CD14-positive monocyte (primary cell): ENCODE results near the gene BOLA3. TPM values are rescaled to one million over a fixed set of nuclear protein-coding genes. Genes with fewer than 3 reads are reported as not detected.

Experiments
- DNase-seq, 3 donors: peaks; one replicate each; pipeline ENCODE4 v3.0.0-alpha.2; 2011 to 2022
- H2AFZ ChIP-seq: 2 replicates; pipeline ENCODE4 v1.6.0; 2012; ENCODE audit warnings: mild to moderate bottlenecking, low read depth, low read length, inconsistent platforms; ENCODE audit not compliant: insufficient read depth, poor library complexity, severe bottlenecking
- H3K27ac ChIP-seq, 2 donors: 1 replicate in 1 of 2; 2 replicates in 1 of 2; pipeline ENCODE4 v1.5.1; 2012 to 2013; ENCODE audit warnings: low read length in 2 of 2, control low read depth in 1 of 2, inconsistent platforms in 1 of 2, low read depth in 1 of 2, mild to moderate bottlenecking in 1 of 2
- H3K27me3 ChIP-seq, 2 donors: one replicate each; pipeline versions ENCODE4 v1.6.0 to v1.6.1; 2011 to 2013; ENCODE audit warnings: low read length in 2 of 2; ENCODE audit not compliant: control insufficient read depth in 2 of 2, insufficient read depth in 2 of 2
- H3K36me3 ChIP-seq, 2 donors: replicated peaks in 1 of 2; 1 replicate in 1 of 2; 2 replicates in 1 of 2; pipeline versions ENCODE4 v1.5.1 to v1.6.1; 2012 to 2013; ENCODE audit warnings: low read length in 2 of 2, control low read depth in 1 of 2, inconsistent platforms in 1 of 2, mild to moderate bottlenecking in 1 of 2; ENCODE audit not compliant: insufficient read depth in 2 of 2, control insufficient read depth in 1 of 2
- H3K4me1 ChIP-seq, 2 donors: 1 replicate in 1 of 2; 2 replicates in 1 of 2; pipeline versions ENCODE4 v1.5.1 to v1.6.1; 2012 to 2013; ENCODE audit warnings: low read length in 2 of 2, control low read depth in 1 of 2, inconsistent platforms in 1 of 2, mild to moderate bottlenecking in 1 of 2, moderate library complexity in 1 of 2; ENCODE audit not compliant: insufficient read depth in 2 of 2, control insufficient read depth in 1 of 2
- H3K4me2 ChIP-seq: replicated peaks from 2 replicates; pipeline ENCODE3; 2012; ENCODE audit warnings: low read length, moderate library complexity, mild to moderate bottlenecking; ENCODE audit not compliant: poor library complexity, severe bottlenecking; ENCODE audit errors: extremely low read depth
- H3K4me3 ChIP-seq, 3 experiments: fragments of 200-600 bp in 1 of 3; sonication (generic) in 1 of 3; replicated peaks in 1 of 3; 1 replicate in 2 of 3; 2 replicates in 1 of 3; pipeline ENCODE4 v1.5.1; 2011 to 2013; ENCODE audit warnings: low read length in 3 of 3, mild to moderate bottlenecking in 3 of 3, control low read depth in 2 of 3, low read depth in 2 of 3, inconsistent platforms in 1 of 3, moderate library complexity in 1 of 3
- H3K79me2 ChIP-seq: 2 replicates; pipeline ENCODE4 v1.6.0; 2012; ENCODE audit warnings: mild to moderate bottlenecking, control low read depth, inconsistent platforms, low read length, moderate library complexity; ENCODE audit not compliant: insufficient read depth
- H3K9ac ChIP-seq: 2 replicates; pipeline ENCODE4 v1.6.0; 2017; ENCODE audit warnings: low read length, mild to moderate bottlenecking; ENCODE audit not compliant: insufficient read depth, poor library complexity, severe bottlenecking
- H3K9me3 ChIP-seq, 2 donors: replicated peaks in 1 of 2; 1 replicate in 1 of 2; 2 replicates in 1 of 2; pipeline versions ENCODE4 v1.5.1 to v1.6.1; 2012 to 2013; ENCODE audit warnings: low read length in 2 of 2, control low read depth in 1 of 2; ENCODE audit not compliant: control insufficient read depth in 1 of 2, insufficient read depth in 1 of 2
- H4K20me1 ChIP-seq: 2 replicates; pipeline ENCODE4 v1.6.0; 2012; ENCODE audit warnings: mild to moderate bottlenecking, low read length, control low read depth, moderate library complexity; ENCODE audit not compliant: insufficient read depth
- H3K27ac Mint-ChIP-seq, 7 donors: one replicate each; pipeline ENCODE4 v1.8.0; 2020; ENCODE audit warnings: mild to moderate bottlenecking in 7 of 7, mixed read lengths in 7 of 7, moderate library complexity in 6 of 7, inconsistent platforms in 2 of 7
- H3K27me3 Mint-ChIP-seq, 3 donors: one replicate each; pipeline ENCODE4 v1.8.0; 2021 to 2022; ENCODE audit warnings: low read depth in 3 of 3, mild to moderate bottlenecking in 3 of 3, mixed read lengths in 3 of 3, moderate library complexity in 3 of 3, inconsistent platforms in 1 of 3
- H3K36me3 Mint-ChIP-seq, 2 donors: one replicate each; pipeline ENCODE4 v1.8.0; 2020; ENCODE audit warnings: mixed read lengths in 2 of 2, inconsistent platforms in 1 of 2, mild to moderate bottlenecking in 1 of 2
- H3K4me1 Mint-ChIP-seq: one replicate; pipeline ENCODE4 v1.8.0; 2020; ENCODE audit warnings: mild to moderate bottlenecking, mixed read lengths
- H3K4me3 Mint-ChIP-seq, 2 donors: one replicate each; pipeline ENCODE4 v1.8.0; 2020; ENCODE audit warnings: mild to moderate bottlenecking in 2 of 2, mixed read lengths in 2 of 2, moderate library complexity in 1 of 2
- H3K9me3 Mint-ChIP-seq, 7 donors: one replicate each; pipeline ENCODE4 v1.8.0; 2020 to 2022; ENCODE audit warnings: mixed read lengths in 7 of 7, mild to moderate bottlenecking in 6 of 7, moderate library complexity in 6 of 7, inconsistent platforms in 2 of 7
- WGBS: methylation state at CpG from one replicate; pipeline ENCODE4 v1.1.5; 2013; ENCODE audit warnings: missing lambda C conversion rate; ENCODE audit not compliant: insufficient coverage; 5-methylcytosine and 5-hydroxymethylcytosine counted together
- intact Hi-C, 2 donors: fragments of 100-400 bp; cut with micrococcal nuclease; formaldehyde crosslinking; loops; one replicate each; pipeline versions ENCODE4 v1.15.0 to v1.15.1; 2023
- polyA plus RNA-seq, 3 donors: library from polyadenylated mRNA; depleted of rRNA in 1 of 3; unstranded in 2 of 3; stranded (reverse) in 1 of 3; fragments of 300-500 nt in 2 of 3; fragments of >200 nt in 1 of 3; fragmentation: Illumina TruSeq in 2 of 3; gene quantifications; 1 replicate in 2 of 3; 2 replicates in 1 of 3; pipeline ENCODE4 v1.2.3, GENCODE V29; 2012 to 2021
- TF ChIP-seq, protein P1 (sequence below): fragments of 200-600 bp; IDR thresholded peaks from one replicate; pipeline ENCODE4 v1.8.0; 2022; ENCODE audit warnings: antibody characterized with exemption, mild to moderate bottlenecking

Gene BOLA3
- polyA plus RNA-seq, 3 donors: 3.9 to 8.0 (median 7.7) TPM

DNA sequence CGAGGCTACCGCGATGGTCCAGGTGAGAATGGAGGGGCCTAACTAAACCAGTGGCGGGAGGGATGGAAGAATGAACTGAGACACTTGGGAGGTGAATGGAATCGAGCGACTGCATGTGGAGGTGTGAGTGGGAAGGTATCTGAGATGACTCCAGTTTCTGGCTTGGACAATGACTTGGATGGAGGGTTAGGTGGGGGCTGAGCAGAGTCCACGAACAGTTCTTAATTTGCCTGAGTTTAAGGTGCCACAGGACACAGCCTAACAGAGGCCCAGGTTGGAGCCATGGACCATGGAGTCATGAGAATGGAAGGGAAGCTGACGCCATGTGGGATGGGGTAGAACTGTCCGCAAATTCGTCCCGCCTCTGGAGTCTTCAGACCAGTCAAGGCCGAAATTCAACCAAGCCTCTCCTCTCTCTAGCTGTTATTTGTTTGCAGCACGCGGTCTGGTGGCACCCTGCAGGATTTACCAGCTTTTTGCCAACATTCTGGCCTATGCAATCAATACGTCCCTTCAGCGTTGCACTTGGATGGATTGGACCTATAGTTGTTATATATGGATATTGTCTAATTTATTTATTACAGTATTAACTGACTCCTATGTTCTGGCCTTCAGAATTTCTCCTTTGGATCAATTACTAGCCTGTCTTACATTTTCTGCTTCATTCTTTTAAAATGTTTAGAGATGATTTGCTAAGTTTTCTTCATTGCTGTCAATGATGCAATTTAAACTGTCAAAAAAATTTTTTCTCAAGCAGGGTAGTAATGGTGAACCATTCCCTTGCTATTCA lies 940 bp upstream of the BOLA3 start:
- Histone ChIP-seq H3K4me2 (peak overlapping the region; percentile 99), H3K36me3 (peaks cover 25 to 33% of the 10 kb centered on the region in 2 donors), H4K20me1 (peaks cover 40% of the 10 kb centered on the region), H2AFZ (peak overlapping the region; percentile 97), H3K4me1 (peaks cover 17 to 21% of the 10 kb centered on the region in 2 donors), H3K9ac (peak overlapping the region; percentile 64), H3K79me2 (peaks cover 14% of the 10 kb centered on the region), H3K27me3 (no peaks in the 10 kb centered on the region), H3K4me3 (peak overlapping the region; percentile 43 to 89 (median 45)), H3K27ac (no peak overlapping the region), H3K9me3 (no peaks in the 10 kb centered on the region)
- H3K36me3 Mint-ChIP-seq: peaks cover 17 to 34% of the 10 kb centered on the region in 2 donors
- H3K4me3 Mint-ChIP-seq: no peak overlapping the region
- H3K9me3 Mint-ChIP-seq: no peaks in the 10 kb centered on the region
- no peaks in the 10 kb centered on the region for H3K4me1 Mint-ChIP-seq
- DNase-seq: no peak
- peaks cover 0 to 2% (median 0%) of the 10 kb centered on the region in 3 donors for H3K27me3 Mint-ChIP-seq
- no peak overlapping the region for H3K27ac Mint-ChIP-seq
- TF ChIP-seq, protein P1, sequence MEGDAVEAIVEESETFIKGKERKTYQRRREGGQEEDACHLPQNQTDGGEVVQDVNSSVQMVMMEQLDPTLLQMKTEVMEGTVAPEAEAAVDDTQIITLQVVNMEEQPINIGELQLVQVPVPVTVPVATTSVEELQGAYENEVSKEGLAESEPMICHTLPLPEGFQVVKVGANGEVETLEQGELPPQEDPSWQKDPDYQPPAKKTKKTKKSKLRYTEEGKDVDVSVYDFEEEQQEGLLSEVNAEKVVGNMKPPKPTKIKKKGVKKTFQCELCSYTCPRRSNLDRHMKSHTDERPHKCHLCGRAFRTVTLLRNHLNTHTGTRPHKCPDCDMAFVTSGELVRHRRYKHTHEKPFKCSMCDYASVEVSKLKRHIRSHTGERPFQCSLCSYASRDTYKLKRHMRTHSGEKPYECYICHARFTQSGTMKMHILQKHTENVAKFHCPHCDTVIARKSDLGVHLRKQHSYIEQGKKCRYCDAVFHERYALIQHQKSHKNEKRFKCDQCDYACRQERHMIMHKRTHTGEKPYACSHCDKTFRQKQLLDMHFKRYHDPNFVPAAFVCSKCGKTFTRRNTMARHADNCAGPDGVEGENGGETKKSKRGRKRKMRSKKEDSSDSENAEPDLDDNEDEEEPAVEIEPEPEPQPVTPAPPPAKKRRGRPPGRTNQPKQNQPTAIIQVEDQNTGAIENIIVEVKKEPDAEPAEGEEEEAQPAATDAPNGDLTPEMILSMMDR: no peak
- intact Hi-C loops: loop anchor here in 1 of 2 donors (10.0 kb wide), 2 partner anchors 66 to 324 kb away; partner anchors contain the start of gene STAMBP
- 12% methylated on average over 7 of the region's 16 CpGs for WGBS

DNA sequence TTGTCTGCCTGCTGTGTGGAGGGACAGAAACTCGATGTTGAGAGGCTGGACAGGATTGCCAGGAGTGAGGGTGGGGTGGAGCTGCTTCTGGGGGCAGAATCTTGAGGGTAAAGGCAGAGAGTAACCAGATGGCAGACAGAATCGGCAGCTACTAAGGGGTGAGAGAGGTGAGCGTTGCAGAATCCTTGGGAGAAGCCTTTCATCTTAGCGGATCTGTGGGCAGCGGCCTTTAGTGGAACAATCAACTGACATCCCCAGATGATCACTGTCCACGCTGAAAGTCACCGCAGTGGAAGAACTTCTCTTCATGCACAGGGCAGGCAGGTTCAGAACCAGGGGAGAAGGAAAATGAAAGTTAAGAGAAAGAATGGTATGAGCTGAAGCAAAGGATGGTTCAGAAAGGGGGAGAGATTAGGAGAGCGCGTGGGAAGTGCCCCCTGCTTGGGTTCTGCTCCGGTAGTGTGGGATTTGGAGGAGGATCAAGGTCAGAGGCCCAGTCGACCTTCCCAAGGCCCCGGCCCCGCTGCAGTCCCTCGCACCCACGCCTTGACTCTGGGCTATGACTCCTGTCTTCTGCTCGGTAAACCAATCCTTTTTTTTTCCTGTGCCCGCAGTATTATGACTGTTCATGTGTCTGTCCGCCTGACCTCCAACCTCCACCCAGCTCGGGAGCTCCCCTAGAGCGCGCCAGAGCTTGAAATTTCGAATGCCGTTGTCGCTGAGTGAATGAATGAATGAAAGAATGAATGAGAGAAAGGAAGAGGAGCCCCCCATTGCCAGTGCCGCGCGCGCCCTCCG lies 584 bp downstream of the BOLA3 start:
- peak; percentile 6 to 22 (median 16) for DNase-seq
- Histone ChIP-seq H3K79me2 (peaks cover 12% of the 10 kb centered on the region), H3K4me2 (peak overlapping the region; percentile 99), H3K9me3 (no peaks in the 10 kb centered on the region), H3K4me1 (peaks cover 17 to 21% of the 10 kb centered on the region in 2 donors), H2AFZ (peak overlapping the region; percentile 97), H4K20me1 (peaks cover 24% of the 10 kb centered on the region), H3K27me3 (no peaks in the 10 kb centered on the region), H3K36me3 (peaks cover 12 to 20% of the 10 kb centered on the region in 2 donors), H3K4me3 (peak overlapping the region; percentile 43 to 89 (median 61)), H3K9ac (peak overlapping the region; percentile 64), H3K27ac (peak overlapping the region in 1 of 2 donors; percentile 67)
- TF ChIP-seq, protein P1: no peak
- H3K4me3 Mint-ChIP-seq: no peak overlapping the region
- intact Hi-C loops: loop anchor here in 1 of 2 donors (10.0 kb wide), 2 partner anchors 68 to 322 kb away; partner anchors contain the start of gene STAMBP
- peaks cover 17 to 23% of the 10 kb centered on the region in 2 donors for H3K36me3 Mint-ChIP-seq
- no peaks in the 10 kb centered on the region for H3K4me1 Mint-ChIP-seq
- no peaks in the 10 kb centered on the region for H3K9me3 Mint-ChIP-seq
- WGBS: 24% methylated on average over 18 of the region's 29 CpGs
- no peak overlapping the region for H3K27ac Mint-ChIP-seq
- H3K27me3 Mint-ChIP-seq: peaks cover 0 to 2% (median 0%) of the 10 kb centered on the region in 3 donors
